GM18507 (cell line): ENCODE data around the gene FBXO33.

Source experiments
- DNase-seq: peaks from one replicate; pipeline ENCODE4 v3.0.0; 2011; ENCODE audit warnings: low read depth; ENCODE audit not compliant: insufficient read length; ENCODE audit errors: extremely low spot score
- FAIRE-seq: peaks from 2 replicates; lab custom pipeline; 2011; peaks lifted over from hg19 to GRCh38; lab: Jason Lieb, UNC

The FBXO33 gene, protein sequence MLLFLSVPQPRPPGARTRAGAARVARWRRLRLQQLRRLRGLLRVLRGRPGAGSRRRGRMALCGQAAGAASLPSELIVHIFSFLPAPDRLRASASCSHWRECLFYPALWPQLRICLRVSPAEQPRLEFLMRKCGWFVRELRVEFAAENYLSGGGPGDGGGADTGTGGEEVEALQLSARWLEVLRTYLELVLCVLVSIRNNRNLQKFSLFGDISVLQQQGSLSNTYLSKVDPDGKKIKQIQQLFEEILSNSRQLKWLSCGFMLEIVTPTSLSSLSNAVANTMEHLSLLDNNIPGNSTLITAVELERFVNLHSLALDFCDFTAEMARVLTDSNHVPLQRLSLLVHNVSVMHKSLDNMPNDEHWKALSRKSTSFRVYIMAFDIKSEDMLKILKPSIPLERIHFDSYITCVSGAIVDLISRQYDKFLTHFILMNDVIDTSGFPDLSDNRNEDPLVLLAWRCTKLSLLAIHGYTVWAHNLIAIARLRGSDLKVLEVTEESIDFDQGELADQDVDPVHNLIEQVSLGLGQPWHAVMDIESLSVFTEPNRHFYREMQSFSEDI

DNA sequence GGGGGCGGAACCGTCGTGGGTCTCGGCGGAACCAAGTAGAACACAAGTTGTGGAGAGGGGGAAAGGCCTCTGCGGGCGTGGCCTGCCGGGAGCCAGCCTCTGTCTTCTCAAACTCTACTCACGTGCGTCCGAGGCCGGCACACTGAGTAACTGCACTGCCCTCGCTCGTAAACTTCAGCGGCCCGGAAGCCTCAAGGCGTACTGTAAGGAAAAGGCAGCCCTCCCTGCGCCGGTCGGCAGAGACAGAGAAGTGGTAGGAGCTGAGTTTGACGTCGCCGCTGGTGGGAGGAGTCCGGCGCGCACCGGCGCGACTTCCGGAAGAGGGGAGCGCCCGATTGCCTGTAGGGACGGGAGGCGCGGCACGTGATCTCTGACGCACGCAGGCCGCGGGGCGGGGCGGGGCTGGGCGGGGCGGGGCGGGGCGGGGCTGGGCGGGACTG is at the start of gene FBXO33:
TSS of gene FBXO33 (minus strand) at position 255 of the 440 bp plus-strand sequence. CDS start 271 bp downstream, outside the sequence.
- FAIRE-seq, result peak; percentile 96
- DNase-seq, result peak; percentile 90

DNA sequence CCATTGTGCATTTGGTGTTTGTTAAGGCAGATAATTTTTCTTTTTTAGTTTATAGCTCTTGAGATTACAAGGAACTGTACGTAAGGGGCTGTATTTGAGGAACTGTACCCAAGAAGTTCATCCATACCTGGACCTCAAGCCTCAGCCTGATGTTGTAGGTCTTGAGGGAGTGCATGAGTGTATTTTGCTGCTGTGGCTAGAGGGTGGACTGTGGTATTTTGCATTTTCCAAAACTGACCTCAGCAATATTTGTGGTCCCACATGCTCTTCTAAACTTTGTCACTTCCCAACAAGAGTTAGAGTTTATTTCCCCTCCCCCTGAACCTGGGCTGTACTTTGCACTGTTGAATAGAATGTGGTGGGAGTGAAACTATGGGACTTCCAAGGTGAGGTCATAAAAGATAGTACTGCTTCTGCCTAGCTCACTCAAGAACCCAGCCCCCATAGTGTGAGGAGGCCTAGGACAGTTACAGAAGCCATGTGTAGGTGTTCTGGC is 42.2 kb upstream of the FBXO33 start:
- FAIRE-seq (peak; percentile 85), DNase-seq (no peak)

DNA sequence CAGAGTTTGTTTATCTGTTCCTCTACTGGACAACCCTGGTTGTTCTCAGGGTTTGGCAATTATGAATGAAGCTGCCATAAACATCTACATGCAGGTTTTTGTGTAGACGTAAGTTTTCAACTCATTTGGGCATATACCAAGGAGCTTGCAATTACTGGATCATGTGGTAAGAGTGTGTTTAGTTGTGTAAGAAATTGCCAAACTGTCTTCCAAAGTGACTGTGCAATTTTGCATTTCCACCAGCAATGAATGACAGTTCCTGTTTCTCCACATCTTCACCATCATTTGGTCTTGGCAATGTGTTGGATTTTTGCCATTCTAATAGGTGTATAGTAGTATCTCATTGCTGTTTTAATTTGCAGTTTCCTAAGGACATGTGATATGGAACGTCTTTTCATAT is 39.8 kb upstream of the FBXO33 start:
- no peak for FAIRE-seq

GRCh38 chr14:39469094-39469710 is 37.0 kb upstream of the FBXO33 start:
- DNase-seq, result no peak
- peak; percentile 85 for FAIRE-seq

More for the DNA sequence above, 39.8 kb upstream of the FBXO33 start:
- no peak for DNase-seq

DNA sequence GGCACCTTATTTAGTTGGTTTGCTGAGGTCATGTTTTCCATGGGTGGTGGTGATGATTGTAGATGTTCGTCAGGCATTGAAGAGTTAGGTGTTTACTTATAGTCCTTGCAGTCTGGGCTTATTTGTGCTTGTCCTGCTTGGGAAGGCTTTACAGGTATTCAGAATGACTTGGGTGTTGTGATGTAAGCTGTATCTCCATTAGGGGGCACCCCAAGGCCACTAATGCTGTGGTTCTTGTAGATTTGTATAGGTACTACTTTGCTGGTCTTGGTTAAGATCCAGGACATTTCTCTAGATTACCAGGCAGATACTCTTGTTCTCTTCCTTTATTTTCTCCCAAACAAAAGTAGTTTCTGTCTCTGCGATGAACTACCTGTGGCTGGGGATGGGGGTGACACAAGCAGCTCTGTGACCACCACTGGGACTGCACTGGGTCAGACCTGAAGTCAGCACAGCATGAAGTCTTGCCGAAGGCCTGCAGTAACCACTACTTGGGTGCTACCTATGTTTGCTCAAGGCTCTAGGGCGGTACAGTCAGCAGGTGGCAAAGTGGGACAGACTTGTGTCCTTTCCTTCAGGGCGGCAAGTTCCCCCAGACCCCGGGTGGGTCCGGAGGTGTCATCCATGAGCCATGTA is 35.8 kb upstream of the FBXO33 start:
- peak; percentile 89 for FAIRE-seq
- no peak for DNase-seq

GRCh38 chr14:39459795-39460478 is 27.7 kb upstream of the FBXO33 start:
- DNase-seq, result no peak
- no peak for FAIRE-seq

GRCh38 chr14:39456702-39457250 is 24.5 kb upstream of the FBXO33 start:
- FAIRE-seq, result no peak

GRCh38 chr14:39454906-39455539 is 22.8 kb upstream of the FBXO33 start:
- FAIRE-seq (no peak), DNase-seq (no peak)

More at GRCh38 chr14:39456702-39457250, 24.5 kb upstream of the FBXO33 start:
- no peak for DNase-seq

GRCh38 chr14:39452680-39453079 is 20.4 kb upstream of the FBXO33 start:
- FAIRE-seq, result no peak
- no peak for DNase-seq

GRCh38 chr14:39451811-39452210 is 19.6 kb upstream of the FBXO33 start:
- FAIRE-seq (peak; percentile 89), DNase-seq (no peak)

DNA sequence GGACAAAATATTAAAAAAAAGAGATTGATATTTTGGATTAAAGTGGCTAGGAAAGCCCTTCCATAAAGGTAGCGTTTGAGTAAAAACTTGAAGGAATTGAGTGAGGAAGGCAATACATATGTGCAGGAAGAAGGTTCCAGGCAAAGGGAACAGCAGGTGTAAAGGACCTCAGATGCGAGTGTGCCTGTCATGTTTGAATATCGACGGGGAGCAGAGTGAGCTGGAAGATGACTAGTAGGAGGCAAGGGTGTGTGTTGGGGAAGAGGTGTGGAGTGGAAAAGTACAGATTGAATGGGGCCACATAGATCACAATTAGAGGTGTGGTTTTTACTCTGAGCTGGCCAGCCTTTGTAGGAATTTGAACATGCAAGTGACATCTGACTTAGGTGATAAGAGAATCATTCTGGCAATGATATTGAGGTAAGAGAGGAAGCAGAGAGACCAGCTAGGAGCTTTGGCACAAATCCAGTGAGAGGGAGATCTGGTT is 15.0 kb upstream of the FBXO33 start:
- FAIRE-seq (peak; percentile 75), DNase-seq (no peak)

DNA sequence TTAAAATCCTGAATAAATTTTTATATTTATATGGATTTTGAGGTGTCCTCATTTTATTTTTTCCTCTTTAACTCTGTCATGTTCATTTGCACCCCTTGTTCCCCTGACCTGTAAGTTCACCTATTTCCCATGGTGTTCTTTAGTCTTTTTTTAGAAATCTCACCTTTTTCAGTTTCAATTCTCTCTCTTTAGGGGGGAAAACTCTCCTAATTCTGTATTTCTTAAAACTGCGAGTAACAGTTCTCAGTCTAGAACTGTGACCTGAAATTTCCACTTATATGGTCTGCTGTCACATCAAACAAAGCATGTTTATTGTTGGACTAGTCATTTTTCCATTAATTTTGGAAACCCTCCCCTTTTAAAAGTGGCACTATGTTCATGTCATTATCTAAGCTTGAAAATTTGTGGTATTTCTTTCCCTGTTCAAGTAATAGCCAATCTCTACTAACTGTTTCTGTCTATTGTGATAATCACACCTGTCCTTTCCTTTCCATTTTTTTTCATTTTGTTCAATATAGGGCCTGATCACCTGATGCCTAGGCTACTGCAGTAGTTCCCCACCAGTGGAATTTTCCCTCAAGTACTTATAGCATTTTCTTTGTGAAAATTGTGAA is 14.0 kb upstream of the FBXO33 start:
- FAIRE-seq (peak; percentile 78), DNase-seq (no peak)

DNA sequence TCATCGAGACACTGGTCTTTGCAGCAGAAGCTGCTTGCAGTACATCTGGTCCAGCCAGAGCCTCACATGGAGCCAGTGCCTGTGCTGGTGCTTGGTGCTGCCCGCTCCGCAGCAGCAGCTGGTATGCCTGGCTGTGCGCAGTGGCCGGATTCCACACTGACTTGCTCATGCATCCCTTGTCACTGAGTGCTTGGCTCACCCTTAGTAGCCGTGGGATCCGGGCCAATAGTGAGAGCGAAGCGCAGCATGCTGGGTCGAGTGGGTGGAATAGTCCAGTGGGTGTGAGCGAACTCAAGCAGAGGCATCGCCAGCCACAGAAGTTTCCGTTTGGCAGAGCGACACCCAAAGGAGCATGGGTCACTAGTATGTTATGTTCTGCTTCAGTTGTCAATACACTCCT is 10.1 kb upstream of the FBXO33 start:
- no peak for FAIRE-seq
- DNase-seq, result no peak

DNA sequence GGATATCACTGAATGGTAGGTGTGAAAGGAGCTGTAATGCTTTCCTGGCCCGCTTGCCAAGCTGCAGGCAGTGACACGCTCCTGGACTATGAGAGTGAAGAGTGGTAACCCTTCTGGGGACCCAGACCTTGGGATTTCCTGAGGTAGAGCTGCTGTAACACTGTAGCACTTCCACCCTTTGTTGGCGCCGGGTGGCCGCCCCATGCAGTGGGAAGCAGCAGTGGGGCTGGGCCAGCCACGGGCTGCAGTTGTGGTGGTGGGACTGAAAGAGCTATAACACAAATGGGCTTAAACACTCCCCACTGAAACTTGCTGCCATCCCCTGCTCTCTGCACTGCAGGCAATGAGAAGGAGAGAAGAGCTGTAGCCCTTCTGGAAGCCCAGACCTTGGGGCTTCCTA is 9.6 kb upstream of the FBXO33 start:
- DNase-seq (no peak), FAIRE-seq (no peak)

DNA sequence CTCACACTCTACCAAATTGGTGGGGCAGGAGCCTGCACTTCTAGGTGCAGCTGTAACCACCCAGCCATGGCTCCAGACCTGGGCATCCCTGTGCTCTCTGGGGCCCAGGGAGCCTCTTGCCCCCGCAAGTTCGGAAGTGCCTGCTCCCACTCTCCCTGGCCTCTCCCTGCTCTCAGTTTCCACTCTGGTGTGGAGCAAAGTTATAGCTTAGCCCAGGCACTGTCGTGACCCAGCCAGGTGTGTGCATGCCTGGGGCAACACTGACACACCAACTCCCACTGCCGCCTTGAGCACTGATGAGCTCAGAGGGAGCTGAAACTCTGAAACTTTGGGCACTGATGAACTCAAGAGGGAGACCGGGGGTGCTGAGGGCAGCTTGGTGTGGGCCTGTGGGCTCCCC is 8.7 kb upstream of the FBXO33 start:
- DNase-seq, result no peak
- FAIRE-seq, result no peak

DNA sequence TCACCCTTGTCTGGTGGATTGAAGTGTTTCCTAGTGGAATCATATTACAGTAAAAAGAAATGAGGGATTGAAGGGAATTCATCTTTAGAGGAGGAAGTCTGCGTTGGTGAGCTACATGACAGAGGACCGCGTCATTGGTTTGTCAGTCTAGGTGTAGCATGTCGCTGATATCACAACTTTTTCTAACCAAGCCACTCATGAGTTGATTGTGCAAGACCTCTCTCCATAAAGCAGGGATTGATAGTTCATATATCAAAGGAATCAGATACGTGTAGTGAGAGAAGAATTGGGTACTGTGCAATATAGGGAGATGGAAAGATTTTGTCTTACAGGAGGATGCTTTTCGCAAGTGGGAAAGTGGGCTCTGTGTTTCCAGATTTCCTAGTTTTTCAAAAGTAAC is 3.0 kb upstream of the FBXO33 start:
- DNase-seq, result no peak
- FAIRE-seq, result no peak

GRCh38 chr14:39434401-39434800 is 2.2 kb upstream of the FBXO33 start:
- DNase-seq, result no peak
- FAIRE-seq, result no peak

DNA sequence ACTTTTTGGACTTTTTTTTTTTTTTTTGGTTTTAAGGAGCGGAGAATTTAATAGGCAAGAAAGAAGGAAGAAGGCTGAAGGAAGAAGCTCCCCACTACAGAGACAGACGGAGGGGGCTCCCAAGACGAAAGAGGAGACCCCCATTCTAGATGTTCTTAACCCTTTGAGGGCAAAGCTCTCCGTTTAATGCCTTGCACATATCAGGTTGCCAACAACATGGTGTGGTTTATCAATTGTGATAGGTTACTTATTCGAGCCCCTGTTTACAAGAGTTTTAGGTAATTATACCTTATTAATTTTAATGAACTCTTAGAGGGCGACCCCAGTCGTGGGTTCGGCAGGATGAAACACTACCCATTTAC is 1.2 kb upstream of the FBXO33 start:
- no peak for DNase-seq
- FAIRE-seq, result no peak
